Motor neuron (in vitro differentiated cells): ENCODE results near the gene DOLPP1. TPM values are rescaled to one million over a fixed set of nuclear protein-coding genes. Genes with fewer than 3 reads are reported as not detected.

ENCODE experiments used
- ATAC-seq, 8 experiments: fragments of 200-7000 bp; cut with Tn5 transposase; replicated peaks in 6 of 8; 2 replicates each; pipeline ENCODE4 v1.8.0; 2021; ENCODE audit warnings: mild to moderate bottlenecking in 8 of 8, moderate library complexity in 8 of 8
- H3K27ac ChIP-seq, 2 donors: fragments of 250-450 bp; sonication (Bioruptor Pico); 2 replicates each; pipeline ENCODE4 v1.9.0; 2021; ENCODE audit warnings: antibody characterized with exemption in 2 of 2, mild to moderate bottlenecking in 2 of 2, moderate library complexity in 1 of 2
- H3K4me1 ChIP-seq, 2 donors: fragments of 250-450 bp; sonication (Bioruptor Pico); replicated peaks in 1 of 2; 2 replicates each; pipeline ENCODE4 v1.6.1; 2021; ENCODE audit warnings: antibody characterized with exemption in 2 of 2, mild to moderate bottlenecking in 2 of 2, moderate library complexity in 1 of 2
- H3K4me3 ChIP-seq, 5 donors: fragments of 250-450 bp; sonication (Bioruptor Pico); 2 replicates each; pipeline ENCODE4 v1.9.0; 2021; ENCODE audit warnings: antibody characterized with exemption in 5 of 5, mild to moderate bottlenecking in 5 of 5, moderate library complexity in 4 of 5
- WGBS, 10 experiments: fragments of 450-650 bp; shearing (Covaris generic); methylation state at CpG; one replicate each; pipeline ENCODE4 v1.0.0; 2022; 5-methylcytosine and 5-hydroxymethylcytosine counted together
- in situ Hi-C, 9 experiments: fragments of 400-800 bp; cut with MboI; loops; one replicate each; pipeline ENCODE4 v1.15.0; 2021; ENCODE audit warnings: low sequenced_read_pairs in 9 of 9, low pct_unique_long_range_greater_than_20kb in 2 of 9; ENCODE audit not compliant: unreplicated experiment in 9 of 9
- total RNA-seq, 8 experiments: library from RNA; unstranded; fragments of 300-600 nt; gene quantifications; 2 replicates each; pipeline versions ENCODE4 v1.2.3 to v1.2.4, GENCODE V29; 2022

DOLPP1 gene
- total RNA-seq, 8 experiments from 2014 or later, result 11.3 to 32.2 (median 17.4) TPM

- peaks cover 5 to 13% of the 10 kb centered on the region in 2 donors for H3K4me1 ChIP-seq
- in situ Hi-C loops, result no loop called here
- no peak overlapping the region for H3K27ac ChIP-seq
- ATAC-seq, result peak in 3 of 8 experiments; percentile 5 to 11 (median 6)
- H3K4me3 ChIP-seq, result no peak overlapping the region
- WGBS, 10 experiments, result 61 to 80% (median 76%) methylated on average over 3 to 5 of the region's 21 CpGs; no CpG with 5 or more reads in 6 of the 10 experiments
These were observed 10.0 kb upstream of the DOLPP1 start for GRCh38 chr9:129070696-129071525.

GRCh38 chr9:129071526-129072126 is 9.3 kb upstream of the DOLPP1 start:
- Histone ChIP-seq H3K4me3 (no peak overlapping the region), H3K4me1 (peaks cover 5 to 13% of the 10 kb centered on the region in 2 donors), H3K27ac (no peak overlapping the region)
- in situ Hi-C loops, result no loop called here
- ATAC-seq, result peak; percentile 22 to 98 (median 62)
- 27 to 66% (median 30%) methylated on average over 3 to 5 of the region's 10 CpGs; no CpG with 5 or more reads in 7 of the 10 experiments for WGBS, 10 experiments

GRCh38 chr9:129072171-129072570 is 8.7 kb upstream of the DOLPP1 start:
- peak in 2 of 8 experiments; percentile 1 to 5 for ATAC-seq

GRCh38 chr9:129073404-129073803 is 7.5 kb upstream of the DOLPP1 start:
- in situ Hi-C loops, result no loop called here
- WGBS, 10 experiments, result 80 to 100% (median 95%) methylated on average over 1 to 4 of the region's 8 CpGs; no CpG with 5 or more reads in 2 of the 10 experiments

More at GRCh38 chr9:129072171-129072570, 8.7 kb upstream of the DOLPP1 start:
- 0 to 75% (median 40%) methylated on average over 2 to 7 of the region's 9 CpGs; no CpG with 5 or more reads in 3 of the 10 experiments for WGBS, 10 experiments
- Histone ChIP-seq H3K4me3 (no peak overlapping the region), H3K27ac (no peak overlapping the region), H3K4me1 (peaks cover 5 to 13% of the 10 kb centered on the region in 2 donors)
- in situ Hi-C loops, result no loop called here

GRCh38 chr9:129074106-129074505 is 6.8 kb upstream of the DOLPP1 start:
- ATAC-seq, result no peak
- WGBS, 10 experiments, result 71 to 89% (median 80%) methylated on average over 1 to 3 of the region's 3 CpGs; no CpG with 5 or more reads in 6 of the 10 experiments
- no peak overlapping the region for H3K4me3 ChIP-seq
- in situ Hi-C loops, result no loop called here
- H3K4me1 ChIP-seq, result peaks cover 5 to 13% of the 10 kb centered on the region in 2 donors
- no peak overlapping the region for H3K27ac ChIP-seq

More at GRCh38 chr9:129073404-129073803, 7.5 kb upstream of the DOLPP1 start:
- no peak for ATAC-seq
- peaks cover 5 to 13% of the 10 kb centered on the region in 2 donors for H3K4me1 ChIP-seq
- H3K27ac ChIP-seq, result no peak overlapping the region
- no peak overlapping the region for H3K4me3 ChIP-seq

- no peak for ATAC-seq
- H3K27ac ChIP-seq, result no peak overlapping the region
- in situ Hi-C loops, result no loop called here
- peaks cover 6 to 12% of the 10 kb centered on the region in 2 donors for H3K4me1 ChIP-seq
- WGBS, 10 experiments, result 73 to 100% (median 86%) methylated on average over 2 to 6 of the region's 16 CpGs; no CpG with 5 or more reads in 2 of the 10 experiments
- H3K4me3 ChIP-seq, result no peak overlapping the region
These were observed 4.8 kb upstream of the DOLPP1 start for GRCh38 chr9:129075996-129076639.

GRCh38 chr9:129076640-129077037 is 4.3 kb upstream of the DOLPP1 start:
- no peak overlapping the region for H3K4me3 ChIP-seq
- ATAC-seq, result no peak
- in situ Hi-C loops, result no loop called here
- 60 to 100% (median 93%) methylated on average over 1 to 9 of the region's 11 CpGs; no CpG with 5 or more reads in 3 of the 10 experiments for WGBS, 10 experiments
- H3K4me1 ChIP-seq, result peaks cover under 1 to 7% of the 10 kb centered on the region in 2 donors
- no peak overlapping the region for H3K27ac ChIP-seq

- WGBS, 10 experiments, result 61 to 93% (median 83%) methylated on average over 1 to 10 of the region's 10 CpGs
- Histone ChIP-seq H3K4me3 (no peak overlapping the region), H3K4me1 (peaks cover 7 to 13% of the 10 kb centered on the region in 2 donors), H3K27ac (no peak overlapping the region)
- ATAC-seq, result no peak
- in situ Hi-C loops, result no loop called here
These were observed 3.7 kb upstream of the DOLPP1 start for GRCh38 chr9:129077236-129077635.

GRCh38 chr9:129078691-129079503 is 2.0 kb upstream of the DOLPP1 start:
- no peak for ATAC-seq
- 0 to 96% (median 80%) methylated on average over 1 to 9 of the region's 18 CpGs; no CpG with 5 or more reads in 3 of the 10 experiments for whole genome bisulfite sequencing, 10 experiments
- H3K4me3 ChIP-seq, result no peak overlapping the region
- peaks cover 7 to 14% of the 10 kb centered on the region in 2 donors for H3K4me1 ChIP-seq
- H3K27ac ChIP-seq, result no peak overlapping the region
- in situ Hi-C loops, result no loop called here

GRCh38 chr9:129079829-129080228 is 1.1 kb upstream of the DOLPP1 start:
- Histone ChIP-seq H3K4me3 (peak overlapping the region in 1 of 5 donors; percentile 56), H3K4me1 (peaks cover 7 to 14% of the 10 kb centered on the region in 2 donors), H3K27ac (no peak overlapping the region)
- in situ Hi-C loops, result no loop called here
- WGBS, 10 experiments, result 0 to 100% (median 81%) methylated on average over 1 to 8 of the region's 13 CpGs; no CpG with 5 or more reads in 3 of the 10 experiments
- no peak for ATAC-seq

GRCh38 chr9:129080298-129080600 is 662 bp upstream of the DOLPP1 start:
- Histone ChIP-seq H3K4me1 (peaks cover 7 to 14% of the 10 kb centered on the region in 2 donors), H3K27ac (no peak overlapping the region), H3K4me3 (peak overlapping the region; percentile 40 to 98 (median 56))
- in situ Hi-C loops, result no loop called here
- ATAC-seq, result no peak
- 0 to 28% (median 2%) methylated on average over 1 to 7 of the region's 12 CpGs; no CpG with 5 or more reads in 3 of the 10 experiments for WGBS, 10 experiments

GRCh38 chr9:129081388-129081904 is 535 bp downstream of the DOLPP1 start:
- H3K4me3 ChIP-seq, result peak overlapping the region; percentile 76 to 100 (median 96)
- peaks cover 7 to 14% of the 10 kb centered on the region in 2 donors for H3K4me1 ChIP-seq
- peak in 3 of 8 experiments; percentile 0 to 27 (median 13) for ATAC-seq
- in situ Hi-C loops, result no loop called here
- peak overlapping the region; percentile 95 to 97 for H3K27ac ChIP-seq
- WGBS, 10 experiments, result 0 to 10% (median 3%) methylated on average over 2 to 11 of the region's 30 CpGs; no CpG with 5 or more reads in 4 of the 10 experiments
